GM12875 (cell line): Measurements from ENCODE around the gene GPC5.
"Not testable (repeated sequence)": the region's sequence is repeated elsewhere in the genome, so short reads cannot be mapped to it uniquely, and the experiment has no call there.

ENCODE experiments used
- H3K4me3 ChIP-seq: one replicate; pipeline ENCODE4 v1.5.1; 2011; ENCODE audit warnings: low read depth, low read length, control low read depth
- TF ChIP-seq, protein P1 (sequence below): IDR thresholded peaks from 2 replicates; pipeline ENCODE4 v1.5.1; 2011; ENCODE audit warnings: low read depth, mild to moderate bottlenecking, control low read depth, inconsistent platforms, low read length, moderate library complexity, borderline replicate concordance; ENCODE audit not compliant: insufficient read depth

Gene GPC5

DNA sequence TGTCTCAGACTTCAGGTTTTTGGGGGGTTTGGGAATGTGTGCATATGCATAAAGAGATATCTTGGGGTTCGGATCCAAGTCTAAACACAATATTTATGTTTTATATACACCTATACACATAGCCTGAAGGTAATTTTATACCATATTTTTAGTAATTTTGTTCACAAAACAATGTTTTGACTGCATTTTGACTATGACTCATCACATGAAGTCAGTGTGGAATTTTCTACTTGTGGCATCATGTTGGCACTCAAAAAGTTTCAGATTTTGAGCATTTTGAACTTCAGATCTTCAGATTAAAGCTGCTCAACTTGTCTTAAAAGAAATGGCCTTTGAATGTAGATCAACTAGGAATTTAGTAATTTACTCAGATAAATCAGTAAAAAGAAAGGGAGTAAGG is 1115.3 kb downstream of the GPC5 start:
- TF ChIP-seq, protein P1, sequence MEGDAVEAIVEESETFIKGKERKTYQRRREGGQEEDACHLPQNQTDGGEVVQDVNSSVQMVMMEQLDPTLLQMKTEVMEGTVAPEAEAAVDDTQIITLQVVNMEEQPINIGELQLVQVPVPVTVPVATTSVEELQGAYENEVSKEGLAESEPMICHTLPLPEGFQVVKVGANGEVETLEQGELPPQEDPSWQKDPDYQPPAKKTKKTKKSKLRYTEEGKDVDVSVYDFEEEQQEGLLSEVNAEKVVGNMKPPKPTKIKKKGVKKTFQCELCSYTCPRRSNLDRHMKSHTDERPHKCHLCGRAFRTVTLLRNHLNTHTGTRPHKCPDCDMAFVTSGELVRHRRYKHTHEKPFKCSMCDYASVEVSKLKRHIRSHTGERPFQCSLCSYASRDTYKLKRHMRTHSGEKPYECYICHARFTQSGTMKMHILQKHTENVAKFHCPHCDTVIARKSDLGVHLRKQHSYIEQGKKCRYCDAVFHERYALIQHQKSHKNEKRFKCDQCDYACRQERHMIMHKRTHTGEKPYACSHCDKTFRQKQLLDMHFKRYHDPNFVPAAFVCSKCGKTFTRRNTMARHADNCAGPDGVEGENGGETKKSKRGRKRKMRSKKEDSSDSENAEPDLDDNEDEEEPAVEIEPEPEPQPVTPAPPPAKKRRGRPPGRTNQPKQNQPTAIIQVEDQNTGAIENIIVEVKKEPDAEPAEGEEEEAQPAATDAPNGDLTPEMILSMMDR: no peak
- no peak overlapping the region for H3K4me3 ChIP-seq

DNA sequence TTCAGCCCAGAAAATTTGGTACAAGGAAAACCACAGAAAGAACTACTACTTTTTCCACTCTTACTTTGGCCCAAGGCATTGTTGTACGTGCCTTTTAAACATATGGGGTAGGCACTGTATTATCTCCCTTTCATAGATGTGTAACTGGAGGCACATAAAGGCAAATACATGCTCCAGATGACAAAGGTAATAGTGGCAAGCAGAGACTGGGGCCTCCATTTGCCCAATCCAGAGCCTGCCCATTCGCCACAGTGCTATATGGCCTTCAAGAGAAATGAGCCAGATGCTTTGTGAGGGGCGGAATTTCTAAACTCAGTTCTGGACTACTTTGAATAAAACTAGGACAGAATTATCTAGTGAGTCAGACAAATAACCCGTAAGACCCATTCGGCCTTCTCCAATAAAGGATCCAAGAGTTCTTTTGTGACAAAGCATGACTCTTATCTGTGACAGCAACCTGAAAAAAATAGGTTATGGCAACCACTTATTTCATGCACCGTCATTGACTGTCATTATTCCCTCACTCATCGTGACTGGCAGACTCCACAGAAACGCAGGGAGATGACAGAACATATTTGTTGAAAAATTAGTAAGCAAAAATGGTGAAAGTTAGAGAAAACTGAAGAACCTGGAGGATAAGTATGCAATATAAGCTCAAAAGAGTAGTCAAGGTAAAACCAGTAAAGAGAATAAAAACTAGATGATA is 1116.2 kb downstream of the GPC5 start:
- TF ChIP-seq, protein P1: no peak
- H3K4me3 ChIP-seq: no peak overlapping the region

DNA sequence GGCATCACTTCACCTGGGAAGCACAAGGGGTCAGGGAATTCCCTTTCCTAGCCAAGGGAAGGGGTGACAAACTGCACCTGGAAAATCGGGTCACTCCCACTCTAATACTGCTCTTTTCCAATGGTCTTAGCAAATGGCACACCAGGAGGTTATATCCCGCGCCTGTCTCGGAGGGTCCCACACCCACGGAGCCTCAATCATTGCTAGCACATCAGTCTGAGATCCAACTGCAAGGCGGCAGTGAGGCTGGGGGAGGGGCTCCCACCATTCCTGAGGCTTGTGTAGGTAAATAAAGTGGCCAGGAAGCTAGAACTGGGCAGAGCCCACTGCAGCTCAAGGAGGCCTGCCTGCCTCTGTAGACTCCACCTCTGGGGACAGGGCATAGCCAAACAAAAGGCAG is 1118.5 kb downstream of the GPC5 start:
- H3K4me3 ChIP-seq: not testable (repeated sequence)

DNA sequence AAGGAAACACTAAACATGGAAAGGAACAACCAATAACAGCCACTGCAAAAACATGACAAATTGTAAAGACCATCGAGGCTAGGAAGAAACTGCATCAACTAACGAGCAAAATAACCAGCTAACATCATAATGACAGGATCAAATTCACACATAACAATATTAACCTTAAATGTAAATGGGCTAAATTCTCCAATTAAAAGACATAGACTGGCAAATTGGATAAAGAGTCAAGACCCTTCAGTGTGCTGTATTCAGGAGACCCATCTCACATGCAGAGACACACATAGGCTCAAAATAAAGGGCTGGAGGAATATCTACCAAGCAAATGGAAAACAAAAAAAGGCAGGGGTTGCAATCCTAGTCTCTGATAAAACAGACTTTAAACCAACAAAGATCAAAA is 1120.2 kb downstream of the GPC5 start:
- H3K4me3 ChIP-seq: not testable (repeated sequence)

DNA sequence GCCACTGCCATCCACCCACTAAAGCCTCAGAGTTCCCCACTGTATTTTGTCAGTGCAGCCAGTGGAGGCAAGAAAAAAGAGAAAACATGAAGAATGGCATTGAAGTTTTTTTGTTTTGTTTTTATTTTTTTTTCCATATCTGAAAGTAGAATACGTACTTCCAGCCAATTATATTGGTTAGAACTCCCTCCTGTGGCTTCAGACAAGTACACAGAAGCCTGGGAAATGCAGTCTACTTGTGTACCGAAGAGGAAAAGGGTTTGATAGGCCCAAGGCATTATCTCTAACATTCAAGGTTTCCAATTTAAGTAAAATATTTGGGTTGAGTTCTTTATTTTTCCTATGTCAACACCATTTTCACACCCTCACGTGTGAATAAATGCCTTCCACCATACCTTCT is 1131.9 kb downstream of the GPC5 start:
- H3K4me3 ChIP-seq: no peak overlapping the region
- TF ChIP-seq, protein P1: no peak

DNA sequence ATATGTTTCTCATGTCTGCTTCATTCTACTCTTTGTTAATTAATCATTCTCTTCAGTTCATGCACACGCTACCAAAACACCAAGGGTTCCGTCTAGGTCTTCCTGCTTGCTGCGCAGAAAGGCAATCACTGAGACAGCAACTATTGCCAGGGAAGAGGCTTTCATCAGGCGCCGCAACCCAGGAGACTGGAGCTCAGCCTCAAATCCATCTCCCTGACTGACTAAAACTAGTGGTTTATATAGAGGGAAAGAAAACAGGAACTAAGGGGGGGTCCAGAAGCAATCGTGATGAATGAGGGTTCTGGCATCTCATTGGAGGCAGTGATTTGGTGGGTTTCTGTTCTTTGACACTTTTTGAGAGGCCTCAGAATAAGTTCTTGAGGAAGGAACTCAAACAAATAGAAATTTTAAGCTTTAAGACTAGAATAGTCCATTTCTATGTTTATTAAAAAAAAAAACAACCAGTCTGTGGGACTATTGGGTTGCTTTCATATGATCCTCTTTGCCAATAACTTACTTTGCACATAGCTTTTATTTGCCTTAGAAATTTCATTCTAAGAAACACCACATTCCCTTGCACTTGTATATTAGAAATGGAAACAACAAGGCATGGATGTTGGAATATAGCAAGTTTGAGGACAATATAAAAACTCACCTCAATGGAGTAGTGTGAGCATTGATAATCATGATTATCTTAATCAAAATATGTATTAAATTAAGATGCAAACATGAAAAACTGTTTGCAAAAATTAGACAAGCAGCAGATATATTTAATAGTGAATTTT is 1137.0 kb downstream of the GPC5 start:
- TF ChIP-seq, protein P1: no peak

DNA sequence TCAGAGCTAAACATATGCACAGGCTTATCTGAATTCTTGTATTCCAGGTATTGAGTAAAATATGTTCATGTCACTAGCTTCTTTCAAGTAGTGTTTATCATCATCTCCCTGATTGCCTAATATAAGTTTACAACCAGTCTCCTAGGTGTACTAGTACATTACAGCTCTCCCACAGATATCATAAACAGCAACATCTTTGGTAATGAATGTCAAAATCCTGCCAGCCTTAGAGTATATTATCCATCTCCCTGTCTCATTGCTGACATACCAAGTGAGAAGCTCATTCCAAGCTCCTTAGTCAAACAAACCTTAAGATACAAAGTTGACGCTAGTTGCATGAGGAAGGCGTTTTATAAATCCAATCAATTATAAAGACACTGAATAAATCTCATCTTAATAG is 1139.0 kb downstream of the GPC5 start:
- H3K4me3 ChIP-seq: no peak overlapping the region
- TF ChIP-seq, protein P1: no peak

More for the DNA sequence above, 1137.0 kb downstream of the GPC5 start:
- no peak overlapping the region for H3K4me3 ChIP-seq

DNA sequence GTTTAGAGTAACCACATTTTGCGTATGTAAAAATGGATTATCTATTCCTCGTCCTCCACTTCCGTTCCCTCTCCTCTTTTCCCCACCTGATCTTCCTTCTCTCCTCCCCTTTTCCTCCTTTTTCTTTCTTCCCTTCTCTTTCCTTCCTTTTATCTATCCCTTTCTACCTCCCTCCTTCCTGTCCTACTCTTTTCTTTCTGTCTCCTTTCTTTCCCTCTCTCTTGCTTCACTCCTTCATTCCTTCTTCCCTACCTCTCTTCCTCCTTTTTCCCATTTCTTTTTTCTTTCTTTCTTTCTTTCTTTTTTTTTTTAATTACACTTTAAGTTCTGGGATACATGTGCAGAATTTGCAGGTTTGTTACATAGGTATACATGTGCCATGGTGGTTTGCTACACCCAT is 1139.7 kb downstream of the GPC5 start:
- TF ChIP-seq, protein P1: no peak
- no peak overlapping the region for H3K4me3 ChIP-seq

DNA sequence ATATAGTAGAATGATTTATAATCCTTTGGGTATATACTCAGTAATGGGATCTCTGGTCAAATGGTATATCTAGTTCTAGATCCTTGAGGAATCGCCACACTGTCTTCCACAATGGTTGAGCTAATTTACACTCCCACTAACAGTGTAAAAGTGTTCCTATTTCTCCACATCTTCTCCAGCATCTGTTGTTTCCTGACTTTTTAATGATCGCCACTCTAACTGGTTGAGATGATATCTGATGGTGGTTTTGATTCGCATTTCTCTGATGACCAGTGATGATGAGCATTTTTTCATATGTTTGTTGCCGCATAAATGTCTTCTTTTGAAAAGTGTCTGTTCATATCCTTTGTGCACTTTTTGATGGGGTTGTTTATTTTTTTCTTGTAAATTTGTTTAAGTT is 1140.7 kb downstream of the GPC5 start:
- H3K4me3 ChIP-seq: not testable (repeated sequence)
